ENCODE data around the gene DUSP6.

Gene DUSP6

GRCh38 chr12:89327486-89328094, 24.7 kb downstream of the DUSP6 start:
- TF ChIP-seq, protein P1, sequence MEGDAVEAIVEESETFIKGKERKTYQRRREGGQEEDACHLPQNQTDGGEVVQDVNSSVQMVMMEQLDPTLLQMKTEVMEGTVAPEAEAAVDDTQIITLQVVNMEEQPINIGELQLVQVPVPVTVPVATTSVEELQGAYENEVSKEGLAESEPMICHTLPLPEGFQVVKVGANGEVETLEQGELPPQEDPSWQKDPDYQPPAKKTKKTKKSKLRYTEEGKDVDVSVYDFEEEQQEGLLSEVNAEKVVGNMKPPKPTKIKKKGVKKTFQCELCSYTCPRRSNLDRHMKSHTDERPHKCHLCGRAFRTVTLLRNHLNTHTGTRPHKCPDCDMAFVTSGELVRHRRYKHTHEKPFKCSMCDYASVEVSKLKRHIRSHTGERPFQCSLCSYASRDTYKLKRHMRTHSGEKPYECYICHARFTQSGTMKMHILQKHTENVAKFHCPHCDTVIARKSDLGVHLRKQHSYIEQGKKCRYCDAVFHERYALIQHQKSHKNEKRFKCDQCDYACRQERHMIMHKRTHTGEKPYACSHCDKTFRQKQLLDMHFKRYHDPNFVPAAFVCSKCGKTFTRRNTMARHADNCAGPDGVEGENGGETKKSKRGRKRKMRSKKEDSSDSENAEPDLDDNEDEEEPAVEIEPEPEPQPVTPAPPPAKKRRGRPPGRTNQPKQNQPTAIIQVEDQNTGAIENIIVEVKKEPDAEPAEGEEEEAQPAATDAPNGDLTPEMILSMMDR (IDR thresholded peaks at IDR 0.05): no peak

GRCh38 chr12:89326239-89327040, 25.9 kb downstream of the DUSP6 start:
- TF ChIP-seq, protein P1 (IDR thresholded peaks at IDR 0.05): no peak

DNA sequence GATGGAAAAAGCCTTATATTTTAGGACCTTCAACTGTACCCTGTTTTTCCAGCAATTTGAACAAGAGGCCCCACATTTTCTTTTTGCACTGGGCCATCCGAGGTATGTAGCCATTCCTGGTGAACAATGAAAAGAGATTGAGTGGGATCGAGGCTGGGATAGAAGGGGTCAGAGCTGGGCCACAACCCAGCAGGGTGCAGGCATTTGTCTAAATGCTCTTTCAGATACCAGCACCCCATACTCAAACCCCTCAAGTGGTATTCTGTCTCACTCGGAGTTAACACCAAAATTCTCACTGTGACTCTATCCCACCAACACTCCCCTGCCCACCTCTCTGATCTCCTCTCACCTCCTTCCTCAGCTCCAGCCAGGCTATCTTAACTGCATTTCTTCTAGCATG, 26.8 kb downstream of the DUSP6 start:
- TF ChIP-seq, protein P1 (IDR thresholded peaks at IDR 0.05): no peak

- TF ChIP-seq, protein P1 (IDR thresholded peaks at IDR 0.05): no peak
Observed at GRCh38 chr12:89324437-89324836, 27.9 kb downstream of the DUSP6 start.

- TF ChIP-seq, protein P1 (IDR thresholded peaks at IDR 0.05): no peak
Observed at GRCh38 chr12:89323568-89324218, 28.6 kb downstream of the DUSP6 start.

DNA sequence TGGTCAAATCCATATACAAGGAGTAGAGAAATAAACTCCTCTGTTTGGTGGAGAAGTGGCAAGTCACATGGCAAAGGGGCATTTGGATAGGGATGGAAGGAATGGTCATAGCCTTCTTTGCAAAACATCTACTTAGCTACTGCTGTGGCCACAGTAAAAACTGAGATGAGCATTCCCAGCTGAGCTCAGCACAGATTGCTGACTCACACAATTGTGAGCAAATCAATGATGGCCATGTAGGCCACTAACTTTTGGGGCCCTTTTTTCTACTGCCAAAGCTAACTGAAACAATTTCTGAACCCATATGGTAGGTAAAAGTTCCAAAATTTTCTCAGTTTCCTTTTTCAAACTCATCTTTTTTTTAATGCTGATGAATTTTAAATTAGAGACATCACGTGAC, 31.6 kb downstream of the DUSP6 start:
- TF ChIP-seq, protein P1 (IDR thresholded peaks at IDR 0.05): no peak

DNA sequence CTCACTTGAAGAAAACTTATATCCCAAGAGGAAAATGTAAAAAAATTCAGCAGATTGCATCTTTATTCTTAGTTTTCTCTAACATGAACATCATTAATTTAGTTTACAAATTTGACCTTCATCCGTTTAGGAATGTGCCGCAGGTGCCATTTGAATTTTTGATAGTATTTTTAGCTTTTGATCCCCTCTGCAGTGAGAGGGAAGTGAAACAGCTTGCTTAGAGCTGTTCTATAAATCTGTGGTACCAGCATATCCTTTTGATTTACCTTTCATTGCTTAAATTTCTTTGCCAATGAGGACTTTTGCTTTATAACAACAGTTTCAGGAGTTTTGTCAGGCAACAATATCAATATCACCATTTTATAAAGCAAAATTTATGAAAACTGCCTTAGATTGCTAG, 32.7 kb downstream of the DUSP6 start:
- TF ChIP-seq, protein P1 (IDR thresholded peaks at IDR 0.05): no peak

Measured in LNCAP (cell line).